ENCODE results near the gene PHEX.

Gene PHEX

GRCh38 chrX:22037911-22038537 is 5.9 kb downstream of the PHEX start:
- no peak for TF ChIP-seq ZFX (IDR thresholded peaks at IDR 0.05)
- TF ChIP-seq CTCF (conservative IDR thresholded peaks at IDR 0.05) = no peak
- H3K27ac ChIP-seq = no peak overlapping the region

DNA sequence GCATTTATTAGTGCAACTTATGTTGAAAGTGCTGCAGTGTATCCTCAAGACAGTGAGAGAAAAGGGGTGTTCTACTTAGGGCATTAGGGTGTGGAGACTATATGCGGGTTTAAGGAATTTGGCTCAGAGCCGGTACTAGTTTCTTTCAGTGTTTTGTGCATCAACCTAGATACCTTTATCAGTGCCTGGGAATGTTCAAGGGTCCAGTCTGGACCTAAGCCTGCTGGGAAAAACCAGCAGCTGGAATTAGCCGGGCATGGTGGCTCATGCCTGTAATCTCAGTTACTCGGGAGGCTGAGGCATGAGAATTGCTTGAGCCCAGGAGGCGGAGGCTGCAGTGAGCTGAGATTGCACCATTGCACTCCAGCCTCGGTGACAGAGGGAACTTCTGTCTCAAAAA is 7.4 kb downstream of the PHEX start:
- TF ChIP-seq ZFX (IDR thresholded peaks at IDR 0.05) (no peak), CTCF (conservative IDR thresholded peaks at IDR 0.05) (no peak)
- no peak overlapping the region for H3K27ac ChIP-seq

DNA sequence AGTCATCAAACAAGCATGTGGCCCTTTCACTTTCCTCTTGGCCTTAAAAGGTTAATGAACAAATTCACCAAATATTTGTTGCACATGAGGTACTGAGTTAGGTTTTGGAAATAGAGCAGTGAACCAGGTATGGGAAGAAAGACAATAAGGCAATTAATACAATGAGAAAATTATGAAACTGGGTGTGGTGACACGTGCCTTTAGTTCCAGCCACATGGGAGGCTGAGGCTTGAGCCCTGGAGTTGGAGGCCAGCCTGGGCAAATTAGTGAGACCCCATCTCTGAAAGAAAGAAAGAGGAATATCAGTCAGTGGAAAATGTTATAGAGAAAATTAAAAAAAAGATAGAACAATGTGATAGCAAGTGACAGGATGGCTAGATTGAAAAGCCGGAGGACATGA is 8.1 kb downstream of the PHEX start:
- no peak overlapping the region for H3K27ac ChIP-seq
- TF ChIP-seq CTCF (conservative IDR thresholded peaks at IDR 0.05) (no peak), ZFX (IDR thresholded peaks at IDR 0.05) (no peak)

GRCh38 chrX:22041907-22042530 is 9.9 kb downstream of the PHEX start:
- TF ChIP-seq CTCF (conservative IDR thresholded peaks at IDR 0.05) (no peak), ZFX (IDR thresholded peaks at IDR 0.05) (no peak)
- no peak overlapping the region for H3K27ac ChIP-seq

- no peak for TF ChIP-seq ZFX (IDR thresholded peaks at IDR 0.05)
- TF ChIP-seq CTCF (conservative IDR thresholded peaks at IDR 0.05) = no peak
- no peak overlapping the region for H3K27ac ChIP-seq
Measured at GRCh38 chrX:22043872-22044271, 11.7 kb downstream of the PHEX start.

DNA sequence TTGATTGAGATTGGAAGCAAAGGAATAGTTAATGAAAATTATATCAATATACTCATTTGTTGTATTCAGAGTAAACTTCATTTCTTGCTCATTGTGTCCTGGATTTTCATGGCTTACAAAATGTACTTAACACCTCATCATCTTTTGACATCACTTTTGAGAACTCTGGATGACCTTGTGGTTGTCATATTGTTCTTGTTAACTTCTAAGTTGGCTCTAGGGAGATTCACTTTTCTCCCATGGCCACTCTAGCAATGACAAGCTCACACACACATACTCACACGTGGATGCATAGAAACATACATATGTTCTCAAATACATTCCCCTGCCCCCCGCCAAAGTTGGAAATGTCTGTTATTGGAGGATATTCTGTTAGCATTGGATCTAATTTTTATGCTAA is 15.3 kb downstream of the PHEX start:
- H3K27ac ChIP-seq = no peak overlapping the region
- TF ChIP-seq CTCF (conservative IDR thresholded peaks at IDR 0.05) (no peak), ZFX (IDR thresholded peaks at IDR 0.05) (no peak)

- TF ChIP-seq CTCF (conservative IDR thresholded peaks at IDR 0.05) = no peak
- TF ChIP-seq ZFX (IDR thresholded peaks at IDR 0.05) = no peak
- no peak overlapping the region for H3K27ac ChIP-seq
Measured at GRCh38 chrX:22053481-22053880, 21.4 kb downstream of the PHEX start.

Data from C4-2B (cell line).